GM12875 (cell line): ENCODE measurements around the gene SGF29.
"Not testable (repeated sequence)": the region's sequence is repeated elsewhere in the genome, so short reads cannot be mapped to it uniquely, and the experiment has no call there.

Source experiments
- H3K4me3 ChIP-seq: one replicate; pipeline ENCODE4 v1.5.1; 2011; ENCODE audit warnings: low read depth, low read length, control low read depth
- CTCF ChIP-seq: IDR thresholded peaks from 2 replicates; pipeline ENCODE4 v1.5.1; 2011; ENCODE audit warnings: low read depth, mild to moderate bottlenecking, control low read depth, inconsistent platforms, low read length, moderate library complexity, borderline replicate concordance; ENCODE audit not compliant: insufficient read depth

The SGF29 gene

GRCh38 chr16:28615486-28616223, 61.9 kb downstream of the SGF29 start:
- TF ChIP-seq CTCF = peak; percentile 63
- not testable (repeated sequence) for H3K4me3 ChIP-seq

- not testable (repeated sequence) for H3K4me3 ChIP-seq
Measured at GRCh38 chr16:28616224-28616577, 62.5 kb downstream of the SGF29 start.

GRCh38 chr16:28616636-28617035, 62.9 kb downstream of the SGF29 start:
- no peak overlapping the region for H3K4me3 ChIP-seq
- no peak for TF ChIP-seq CTCF

GRCh38 chr16:28617874-28618273, 64.2 kb downstream of the SGF29 start:
- H3K4me3 ChIP-seq = no peak overlapping the region
- TF ChIP-seq CTCF = no peak

- H3K4me3 ChIP-seq = not testable (repeated sequence)
Measured at GRCh38 chr16:28620316-28620715, 66.6 kb downstream of the SGF29 start.

- H3K4me3 ChIP-seq = no peak overlapping the region
- TF ChIP-seq CTCF = no peak
Measured at GRCh38 chr16:28621481-28622155, 67.9 kb downstream of the SGF29 start.

GRCh38 chr16:28622532-28623171, 68.9 kb downstream of the SGF29 start:
- not testable (repeated sequence) for H3K4me3 ChIP-seq

- H3K4me3 ChIP-seq = peak overlapping the region; percentile 26
- TF ChIP-seq CTCF = no peak
Measured at GRCh38 chr16:28623172-28623711, 69.5 kb downstream of the SGF29 start.

GRCh38 chr16:28630905-28631304, 77.2 kb downstream of the SGF29 start:
- not testable (repeated sequence) for H3K4me3 ChIP-seq

GRCh38 chr16:28636093-28636823, 82.5 kb downstream of the SGF29 start:
- not testable (repeated sequence) for H3K4me3 ChIP-seq

GRCh38 chr16:28637765-28638164, 84.0 kb downstream of the SGF29 start, which contains the start of gene NPIPB8:
NPIPB8 (plus strand) TSS chr16:28638065; CDS start chr16:28638361, 296 bp downstream.
- H3K4me3 ChIP-seq = not testable (repeated sequence)

GRCh38 chr16:28638359-28638758, 84.6 kb downstream of the SGF29 start:
- H3K4me3 ChIP-seq = not testable (repeated sequence)
